Adrenal gland (tissue), 12 donors: ENCODE measurements around the gene HAP1. TPM values are rescaled to one million over a fixed set of nuclear protein-coding genes. Genes with fewer than 3 reads are reported as not detected.

Experiments used
- DNase-seq, 7 donors: peaks; one replicate each; pipeline ENCODE4 v3.0.0-alpha.2; 2019 to 2020
- H3K27ac ChIP-seq, 5 donors: fragments of 200-600 bp; sonication (generic) in 4 of 5; 1 replicate in 3 of 5; 2 replicates in 2 of 5; pipeline versions ENCODE4 v1.5.1 to v1.8.0; 2016 to 2020; ENCODE audit warnings: mild to moderate bottlenecking in 1 of 5
- H3K27me3 ChIP-seq: fragments of 200-600 bp; 2 replicates; pipeline ENCODE4 v1.8.0; 2021
- H3K36me3 ChIP-seq, 2 donors: fragments of 200-600 bp; replicated peaks in 1 of 2; 1 replicate in 1 of 2; 2 replicates in 1 of 2; pipeline versions ENCODE4 v1.5.1 to v1.8.0; 2018 to 2022
- H3K4me1 ChIP-seq, 2 donors: fragments of 200-600 bp; replicated peaks in 1 of 2; 1 replicate in 1 of 2; 2 replicates in 1 of 2; pipeline versions ENCODE4 v1.5.1 to v1.8.0; 2018 to 2021
- H3K4me3 ChIP-seq, 4 donors: fragments of 200-600 bp; sonication (generic) in 3 of 4; one replicate each; pipeline ENCODE4 v1.5.1; 2016 to 2018
- H3K9me3 ChIP-seq, 3 donors: fragments of 200-600 bp; sonication (generic) in 1 of 3; replicated peaks in 1 of 3; 1 replicate in 2 of 3; 2 replicates in 1 of 3; pipeline versions ENCODE4 v1.5.1 to v1.8.0; 2016 to 2021
- POLR2A ChIP-seq, 2 donors: fragments of 450-650 bp; IDR thresholded peaks; one replicate each; pipeline ENCODE4 v1.6.1; 2017; ENCODE audit warnings: antibody characterized with exemption in 2 of 2, mild to moderate bottlenecking in 2 of 2, moderate library complexity in 1 of 2
- WGBS, 4 donors: extraction: QIAGEN DNeasy Blood & Tissue Kit in 2 of 4; methylation state at CpG; one replicate each; pipeline versions ENCODE4 v1.1.5 to v1.1.7; 2013 to 2017; 5-methylcytosine and 5-hydroxymethylcytosine counted together
- intact Hi-C, 2 donors: fragments of 100-400 bp; cut with DNase I; formaldehyde crosslinking; loops; one replicate each; pipeline versions ENCODE4 v1.14.1 to v1.15.0; 2022 to 2023
- polyA plus RNA-seq, 3 donors: library from polyadenylated mRNA; stranded (reverse); fragments of 200-250 nt in 2 of 3; fragments of 350-450 nt in 1 of 3; fragmentation: Illumina TruSeq in 1 of 3; extraction: RNeasy Lipid Tissue Mini Kit (QIAGEN cat#74804) in 1 of 3; gene quantifications; one replicate each; pipeline ENCODE4 v1.2.3, GENCODE V29; 2013 to 2014
- total RNA-seq, 9 donors: library from RNA; depleted of rRNA in 4 of 9; stranded (reverse); fragments of >200 nt in 4 of 9; fragments of 120-200 nt in 1 of 9; fragmentation: NEBNext Ultra II Directional in 1 of 9; extraction: Animal tissue kit (Norgen Biotek cat#: 25700) in 1 of 9; gene quantifications; one replicate each; pipeline versions ENCODE4 v1.1.0 to v1.2.4, GENCODE V29; 2013 to 2023
- TF ChIP-seq, protein P1 (sequence below), 6 experiments: fragments of 450-650 bp in 4 of 6; fragments of 200-600 bp in 2 of 6; sonication (generic) in 1 of 6; IDR thresholded peaks; 1 replicate in 5 of 6; 2 replicates in 1 of 6; pipeline versions ENCODE4 v1.5.1 to v1.8.0; 2016 to 2021; ENCODE audit warnings: antibody characterized with exemption in 6 of 6, mild to moderate bottlenecking in 2 of 6, moderate library complexity in 1 of 6
- donor health status: healthy with polysubstance abuse.
- donor health status: Bipolar disorder and iron deficiency.
- donor health status: DM: yes; HTN: yes; CAD: no.
- donor health status: DM: no; HTN: no; CAD: no.
- donor health status: DM: no; HTN: no; CAD: no.
- donor health status: DM: yes; HTN: yes; CAD: no.

Gene HAP1
- total and polyA plus RNA-seq, 12 donors, result 0.17 to 2.8 (median 0.65) TPM; not detected in 1

DNA sequence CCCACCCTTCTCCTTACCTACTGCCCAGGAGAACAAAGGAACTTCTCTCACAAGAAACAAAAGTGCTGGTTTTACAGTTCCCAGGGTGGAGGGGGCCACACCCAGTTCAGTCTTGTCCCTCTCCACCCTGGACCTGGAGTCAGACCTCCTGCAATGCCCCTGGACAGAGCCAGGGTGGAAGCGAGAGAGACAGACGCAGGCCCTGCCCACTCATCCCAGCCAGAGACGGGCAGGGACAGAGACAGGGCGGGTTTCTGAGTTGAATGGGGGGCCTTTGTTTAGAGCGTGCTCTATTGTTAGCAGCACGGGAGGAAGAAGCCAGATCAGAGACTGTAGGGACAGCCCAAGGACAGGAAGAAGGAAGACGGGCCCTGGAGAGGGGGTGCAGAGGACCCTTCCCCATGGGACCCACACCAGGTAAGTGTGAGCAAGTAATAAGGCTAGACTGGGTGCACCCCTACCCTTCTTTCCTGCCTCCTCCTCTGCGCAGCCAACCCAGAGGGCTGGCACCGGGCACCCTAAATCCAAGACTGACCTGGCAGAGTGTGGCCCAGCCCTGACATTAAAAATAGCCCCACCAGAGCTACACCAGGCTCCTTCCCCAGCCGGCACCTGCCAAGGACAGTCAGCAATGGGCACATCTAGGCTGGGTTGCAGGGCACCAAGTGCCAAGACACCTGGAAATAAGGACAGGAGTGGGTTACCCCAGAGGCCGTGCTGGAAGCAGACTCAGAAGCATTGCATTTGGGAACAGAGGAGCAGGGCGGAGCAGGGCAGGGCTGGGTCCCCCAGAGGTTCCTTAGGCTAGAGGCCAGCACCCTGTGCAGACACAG is 41.2 kb upstream of the HAP1 start:
- WGBS, 4 donors, result 72 to 84% (median 77%) methylated on average over 10 to 12 of the region's 12 CpGs
- DNase-seq, result peak in 3 of 7 donors; percentile 13 to 46 (median 21)
- intact Hi-C loops, result no loop called here
- no peaks in the 10 kb centered on the region for H3K9me3 ChIP-seq
- TF ChIP-seq, protein P1, sequence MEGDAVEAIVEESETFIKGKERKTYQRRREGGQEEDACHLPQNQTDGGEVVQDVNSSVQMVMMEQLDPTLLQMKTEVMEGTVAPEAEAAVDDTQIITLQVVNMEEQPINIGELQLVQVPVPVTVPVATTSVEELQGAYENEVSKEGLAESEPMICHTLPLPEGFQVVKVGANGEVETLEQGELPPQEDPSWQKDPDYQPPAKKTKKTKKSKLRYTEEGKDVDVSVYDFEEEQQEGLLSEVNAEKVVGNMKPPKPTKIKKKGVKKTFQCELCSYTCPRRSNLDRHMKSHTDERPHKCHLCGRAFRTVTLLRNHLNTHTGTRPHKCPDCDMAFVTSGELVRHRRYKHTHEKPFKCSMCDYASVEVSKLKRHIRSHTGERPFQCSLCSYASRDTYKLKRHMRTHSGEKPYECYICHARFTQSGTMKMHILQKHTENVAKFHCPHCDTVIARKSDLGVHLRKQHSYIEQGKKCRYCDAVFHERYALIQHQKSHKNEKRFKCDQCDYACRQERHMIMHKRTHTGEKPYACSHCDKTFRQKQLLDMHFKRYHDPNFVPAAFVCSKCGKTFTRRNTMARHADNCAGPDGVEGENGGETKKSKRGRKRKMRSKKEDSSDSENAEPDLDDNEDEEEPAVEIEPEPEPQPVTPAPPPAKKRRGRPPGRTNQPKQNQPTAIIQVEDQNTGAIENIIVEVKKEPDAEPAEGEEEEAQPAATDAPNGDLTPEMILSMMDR (IDR thresholded peaks at IDR 0.05), result no peak
- TF ChIP-seq POLR2A (IDR thresholded peaks at IDR 0.05), result no peak
- H3K36me3 ChIP-seq, result peaks cover 0 to 4% of the 10 kb centered on the region in 2 donors
- H3K27ac ChIP-seq, result peak overlapping the region in 3 of 5 donors; percentile 25 to 85 (median 47)
- H3K4me3 ChIP-seq, result no peak overlapping the region
- peaks cover 4 to 23% of the 10 kb centered on the region in 2 donors for H3K4me1 ChIP-seq
- H3K27me3 ChIP-seq, result no peaks in the 10 kb centered on the region

DNA sequence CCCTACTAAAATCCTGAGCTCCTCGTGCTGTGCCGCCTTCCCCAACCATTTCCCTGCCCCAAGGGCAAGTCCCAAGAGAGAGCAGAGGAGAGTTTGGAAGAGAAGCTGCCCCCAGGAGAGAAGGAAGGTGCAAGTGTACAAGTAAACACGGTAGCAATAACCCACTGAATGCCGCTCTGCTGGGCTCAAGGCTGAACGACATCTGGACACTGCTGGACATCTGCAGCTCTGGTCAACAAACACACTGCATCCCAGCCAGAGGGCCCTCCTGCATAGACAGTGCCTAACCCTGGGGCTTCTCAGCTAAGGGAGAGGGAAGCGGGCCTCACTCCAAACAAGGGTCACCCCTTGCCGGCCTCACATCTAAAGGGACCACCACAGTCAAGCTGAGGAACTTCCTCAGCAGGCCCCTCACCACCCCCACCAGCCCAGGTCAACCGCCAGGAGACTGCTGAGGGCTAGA is 39.3 kb upstream of the HAP1 start:
- intact Hi-C loops, result no loop called here
- peaks cover 0 to 17% of the 10 kb centered on the region in 2 donors for H3K36me3 ChIP-seq
- 63 to 72% (median 65%) methylated on average over 8 of the region's 8 CpGs for WGBS, 4 donors
- peaks cover 4 to 23% of the 10 kb centered on the region in 2 donors for H3K4me1 ChIP-seq
- H3K27ac ChIP-seq, result peak overlapping the region in 2 of 5 donors; percentile 34 to 58
- TF ChIP-seq POLR2A (IDR thresholded peaks at IDR 0.05), result no peak
- TF ChIP-seq, protein P1 (IDR thresholded peaks at IDR 0.05), result no peak
- H3K4me3 ChIP-seq, result no peak overlapping the region
- H3K9me3 ChIP-seq, result no peaks in the 10 kb centered on the region
- DNase-seq, result no peak
- no peaks in the 10 kb centered on the region for H3K27me3 ChIP-seq

DNA sequence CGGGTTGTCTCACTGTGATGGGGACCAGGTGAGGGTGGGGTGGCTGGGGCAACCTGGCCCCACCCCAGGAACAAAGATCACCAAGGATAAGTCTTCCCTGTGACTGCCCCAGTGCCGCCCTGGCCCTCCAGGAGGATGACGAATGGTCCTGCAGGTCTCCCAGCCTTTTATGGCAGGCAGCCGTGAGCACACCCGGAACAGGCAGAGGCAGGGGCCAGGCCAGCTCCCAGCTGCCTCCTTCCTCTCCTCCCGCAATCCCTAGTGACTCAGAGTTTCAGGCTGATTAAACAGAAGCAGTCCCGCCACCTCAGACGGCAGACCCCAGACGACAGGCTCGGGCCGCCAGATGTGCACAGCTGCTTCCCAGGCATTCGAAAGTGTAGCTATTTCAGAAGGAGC is 38.7 kb upstream of the HAP1 start:
- intact Hi-C loops, result no loop called here
- no peaks in the 10 kb centered on the region for H3K27me3 ChIP-seq
- H3K27ac ChIP-seq, result peak overlapping the region in 2 of 5 donors; percentile 34 to 58
- no peak overlapping the region for H3K4me3 ChIP-seq
- peak in 6 of 7 donors; percentile 46 to 75 (median 58) for DNase-seq
- WGBS, 4 donors, result 23 to 35% (median 30%) methylated on average over 3 to 12 of the region's 12 CpGs
- H3K36me3 ChIP-seq, result peaks cover 0 to 21% of the 10 kb centered on the region in 2 donors
- no peaks in the 10 kb centered on the region for H3K9me3 ChIP-seq
- H3K4me1 ChIP-seq, result peaks cover 4 to 21% of the 10 kb centered on the region in 2 donors
- no peak for TF ChIP-seq POLR2A (IDR thresholded peaks at IDR 0.05)
- TF ChIP-seq, protein P1 (IDR thresholded peaks at IDR 0.05), result no peak

DNA sequence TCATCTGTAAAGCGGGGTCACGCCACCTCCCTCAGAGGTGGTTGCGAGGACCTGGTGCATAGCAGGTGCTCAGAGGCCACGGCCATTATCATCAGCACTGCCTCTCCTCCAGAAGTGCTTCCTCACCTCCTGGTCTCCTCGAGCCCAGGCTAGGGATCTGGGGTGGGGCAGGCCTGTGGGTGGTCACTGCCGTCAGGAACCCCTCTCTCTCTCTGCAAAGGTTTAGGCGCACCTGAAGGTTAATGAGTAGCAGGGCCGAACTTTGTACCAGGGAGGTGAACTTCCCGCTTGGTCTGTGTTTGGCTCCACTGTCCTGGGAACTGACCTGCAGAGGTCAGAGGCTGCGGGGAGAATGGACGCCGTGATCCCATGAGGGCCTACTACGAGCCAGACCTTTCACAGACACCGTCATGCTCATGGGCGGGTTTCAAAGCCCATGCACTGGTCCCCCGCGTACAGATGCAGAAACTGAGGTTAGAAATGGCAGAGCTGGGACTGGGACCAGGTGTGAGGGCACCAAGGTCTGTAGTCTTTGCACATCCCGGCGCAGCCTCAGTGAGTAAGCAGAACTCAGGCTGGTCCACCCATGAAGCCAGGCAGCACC is 38.2 kb upstream of the HAP1 start:
- peaks cover 0 to 26% of the 10 kb centered on the region in 2 donors for H3K36me3 ChIP-seq
- H3K4me3 ChIP-seq, result no peak overlapping the region
- H3K4me1 ChIP-seq, result peaks cover 4 to 16% of the 10 kb centered on the region in 2 donors
- H3K27me3 ChIP-seq, result no peaks in the 10 kb centered on the region
- no peaks in the 10 kb centered on the region for H3K9me3 ChIP-seq
- DNase-seq, result no peak
- intact Hi-C loops, result no loop called here
- peak overlapping the region in 2 of 5 donors; percentile 34 to 58 for H3K27ac ChIP-seq
- TF ChIP-seq POLR2A (IDR thresholded peaks at IDR 0.05), result no peak
- TF ChIP-seq, protein P1 (IDR thresholded peaks at IDR 0.05), result no peak
- 89 to 91% (median 90%) methylated on average over 10 to 19 of the region's 19 CpGs for whole genome bisulfite sequencing, 4 donors
